Fibroblast of villous mesenchyme (primary cell): ENCODE data around the gene FARP2. TPM values are rescaled to one million over a fixed set of nuclear protein-coding genes. Genes with fewer than 3 reads are reported as not detected.
"Not testable (repeated sequence)": the region's sequence is repeated elsewhere in the genome, so short reads cannot be mapped to it uniquely, and the experiment has no call there.

Experiments used
- DNase-seq: peaks from one replicate; pipeline ENCODE4 v3.0.0-alpha.2; 2010; ENCODE audit warnings: low read depth
- H3K4me3 ChIP-seq: 2 replicates; pipeline ENCODE4 v1.5.1; 2011; ENCODE audit warnings: low read depth, mild to moderate bottlenecking, low read length
- CTCF ChIP-seq: IDR thresholded peaks from 2 replicates; pipeline ENCODE4 v1.5.1; 2012; ENCODE audit warnings: low read depth, mild to moderate bottlenecking, low read length; ENCODE audit not compliant: insufficient read depth
- total RNA-seq: library from RNA; depleted of rRNA; stranded (reverse); fragments of >200 nt; gene quantifications from 2 replicates; pipeline ENCODE4 v1.2.3, GENCODE V29; 2012

Gene FARP2
- total RNA-seq, 1 donor = 37.6 TPM

- TF ChIP-seq CTCF = no peak
Observed at GRCh38 chr2:241316825-241317224, 39.3 kb upstream of the FARP2 start.

GRCh38 chr2:241317391-241317790 lies 38.7 kb upstream of the FARP2 start:
- no peak for DNase-seq
- TF ChIP-seq CTCF = no peak
- H3K4me3 ChIP-seq = peak overlapping the region; percentile 89

More at GRCh38 chr2:241316825-241317224, 39.3 kb upstream of the FARP2 start:
- H3K4me3 ChIP-seq = peak overlapping the region; percentile 89
- no peak for DNase-seq

GRCh38 chr2:241318830-241319229 lies 37.3 kb upstream of the FARP2 start:
- peak overlapping the region; percentile 89 for H3K4me3 ChIP-seq
- DNase-seq = not testable (repeated sequence)

- no peak for DNase-seq
- H3K4me3 ChIP-seq = no peak overlapping the region
- TF ChIP-seq CTCF = no peak
Observed at GRCh38 chr2:241320394-241320793, 35.7 kb upstream of the FARP2 start.

GRCh38 chr2:241321033-241321432 lies 35.1 kb upstream of the FARP2 start:
- no peak overlapping the region for H3K4me3 ChIP-seq
- TF ChIP-seq CTCF = no peak
- DNase-seq = no peak

- H3K4me3 ChIP-seq = no peak overlapping the region
- TF ChIP-seq CTCF = no peak
- DNase-seq = no peak
Observed at GRCh38 chr2:241321886-241322285, 34.2 kb upstream of the FARP2 start.

GRCh38 chr2:241323778-241324177 lies 32.3 kb upstream of the FARP2 start:
- H3K4me3 ChIP-seq = no peak overlapping the region
- no peak for TF ChIP-seq CTCF

GRCh38 chr2:241324775-241325174 lies 31.3 kb upstream of the FARP2 start:
- TF ChIP-seq CTCF = no peak
- no peak for DNase-seq
- H3K4me3 ChIP-seq = no peak overlapping the region

More at GRCh38 chr2:241323778-241324177, 32.3 kb upstream of the FARP2 start:
- no peak for DNase-seq
